Breast epithelium (tissue), 4 donors: Measurements from ENCODE around the gene GABRE. TPM values are rescaled to one million over a fixed set of nuclear protein-coding genes. Genes with fewer than 3 reads are reported as not detected.

ENCODE experiments used
- DNase-seq, 2 donors: peaks; one replicate each; pipeline ENCODE4 v3.0.0-alpha.2; 2019; ENCODE audit warnings: low spot score in 2 of 2
- H3K27ac ChIP-seq, 2 donors: fragments of 200-600 bp; sonication (generic) in 1 of 2; one replicate each; pipeline ENCODE4 v1.5.1; 2016 to 2019; ENCODE audit warnings: mild to moderate bottlenecking in 1 of 2
- H3K27me3 ChIP-seq, 2 donors: fragments of 200-600 bp; sonication (generic) in 1 of 2; one replicate each; pipeline versions ENCODE4 v1.5.1 to v1.6.0; 2017 to 2019; ENCODE audit warnings: control low read depth in 1 of 2, mild to moderate bottlenecking in 1 of 2
- H3K36me3 ChIP-seq: fragments of 200-600 bp; one replicate; pipeline ENCODE4 v1.5.1; 2019
- H3K4me1 ChIP-seq, 2 donors: fragments of 200-600 bp; sonication (generic); one replicate each; pipeline ENCODE4 v1.5.1; 2016 to 2019; ENCODE audit warnings: control low read depth in 1 of 2
- H3K4me3 ChIP-seq, 3 donors: fragments of 200-600 bp; sonication (generic); 1 replicate in 2 of 3; 2 replicates in 1 of 3; pipeline ENCODE4 v1.5.1; 2016 to 2019; ENCODE audit warnings: mild to moderate bottlenecking in 3 of 3, moderate library complexity in 2 of 3
- H3K9me3 ChIP-seq, 2 donors: fragments of 200-600 bp; sonication (generic) in 1 of 2; one replicate each; pipeline ENCODE4 v1.5.1; 2016 to 2019; ENCODE audit warnings: control low read depth in 1 of 2
- POLR2A ChIP-seq: fragments of 450-650 bp; IDR thresholded peaks from one replicate; pipeline ENCODE4 v1.6.1; 2016; ENCODE audit warnings: antibody characterized with exemption, mild to moderate bottlenecking, moderate library complexity
- POLR2AphosphoS5 ChIP-seq, 3 donors: sonication (generic); formaldehyde crosslinking; IDR thresholded peaks; one replicate each; pipeline ENCODE4 v1.6.1; 2017; ENCODE audit warnings: antibody characterized with exemption in 3 of 3
- intact Hi-C: fragments of 100-400 bp; cut with DNase I; formaldehyde crosslinking; loops from one replicate; pipeline ENCODE4 v1.15.1; 2023; ENCODE audit warnings: low total_unique reads
- total RNA-seq, 3 donors: library from RNA; depleted of rRNA; stranded (reverse); fragments of >200 nt; gene quantifications; one replicate each; pipeline ENCODE4 v1.1.0, GENCODE V29; 2016
- TF ChIP-seq, protein P1 (sequence below), 3 donors: fragments of 450-650 bp; IDR thresholded peaks; one replicate each; pipeline ENCODE4 v1.5.1; 2016 to 2017; ENCODE audit warnings: antibody characterized with exemption in 3 of 3, mild to moderate bottlenecking in 3 of 3, moderate library complexity in 3 of 3

GABRE gene
- total RNA-seq, 3 donors from 2014 or later, result 42.0 to 120 (median 85.5) TPM

DNA sequence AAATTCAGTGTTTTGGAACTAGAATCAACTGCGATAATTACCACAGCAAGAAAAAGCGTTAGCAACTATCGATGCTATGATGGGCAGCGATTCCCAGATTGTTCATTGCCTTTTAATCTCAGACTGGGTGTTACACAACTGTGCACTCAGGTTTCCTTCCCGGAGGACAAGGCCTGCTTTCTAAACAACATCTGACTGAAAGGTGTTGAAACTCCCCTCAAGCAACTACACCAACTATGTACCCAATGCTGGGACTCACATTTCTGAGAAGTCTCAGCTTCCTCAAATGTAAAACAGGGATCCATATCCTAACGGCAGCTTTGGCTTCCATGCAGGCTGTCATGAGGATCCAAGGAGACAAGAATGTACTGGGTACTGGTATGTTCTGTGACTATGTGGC lies 8.2 kb downstream of the GABRE start:
- Histone ChIP-seq H3K4me1 (no peaks in the 10 kb centered on the region), H3K27ac (no peak overlapping the region), H3K27me3 (peaks cover 0 to 14% of the 10 kb centered on the region in 2 donors), H3K36me3 (no peaks in the 10 kb centered on the region), H3K4me3 (no peak overlapping the region), H3K9me3 (no peaks in the 10 kb centered on the region)
- DNase-seq, result no peak
- TF ChIP-seq, protein P1, sequence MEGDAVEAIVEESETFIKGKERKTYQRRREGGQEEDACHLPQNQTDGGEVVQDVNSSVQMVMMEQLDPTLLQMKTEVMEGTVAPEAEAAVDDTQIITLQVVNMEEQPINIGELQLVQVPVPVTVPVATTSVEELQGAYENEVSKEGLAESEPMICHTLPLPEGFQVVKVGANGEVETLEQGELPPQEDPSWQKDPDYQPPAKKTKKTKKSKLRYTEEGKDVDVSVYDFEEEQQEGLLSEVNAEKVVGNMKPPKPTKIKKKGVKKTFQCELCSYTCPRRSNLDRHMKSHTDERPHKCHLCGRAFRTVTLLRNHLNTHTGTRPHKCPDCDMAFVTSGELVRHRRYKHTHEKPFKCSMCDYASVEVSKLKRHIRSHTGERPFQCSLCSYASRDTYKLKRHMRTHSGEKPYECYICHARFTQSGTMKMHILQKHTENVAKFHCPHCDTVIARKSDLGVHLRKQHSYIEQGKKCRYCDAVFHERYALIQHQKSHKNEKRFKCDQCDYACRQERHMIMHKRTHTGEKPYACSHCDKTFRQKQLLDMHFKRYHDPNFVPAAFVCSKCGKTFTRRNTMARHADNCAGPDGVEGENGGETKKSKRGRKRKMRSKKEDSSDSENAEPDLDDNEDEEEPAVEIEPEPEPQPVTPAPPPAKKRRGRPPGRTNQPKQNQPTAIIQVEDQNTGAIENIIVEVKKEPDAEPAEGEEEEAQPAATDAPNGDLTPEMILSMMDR (IDR thresholded peaks at IDR 0.05), result no peak
- TF ChIP-seq POLR2AphosphoS5 (IDR thresholded peaks at IDR 0.05) (no peak), POLR2A (no peak)
- intact Hi-C loops, result no loop called here

DNA sequence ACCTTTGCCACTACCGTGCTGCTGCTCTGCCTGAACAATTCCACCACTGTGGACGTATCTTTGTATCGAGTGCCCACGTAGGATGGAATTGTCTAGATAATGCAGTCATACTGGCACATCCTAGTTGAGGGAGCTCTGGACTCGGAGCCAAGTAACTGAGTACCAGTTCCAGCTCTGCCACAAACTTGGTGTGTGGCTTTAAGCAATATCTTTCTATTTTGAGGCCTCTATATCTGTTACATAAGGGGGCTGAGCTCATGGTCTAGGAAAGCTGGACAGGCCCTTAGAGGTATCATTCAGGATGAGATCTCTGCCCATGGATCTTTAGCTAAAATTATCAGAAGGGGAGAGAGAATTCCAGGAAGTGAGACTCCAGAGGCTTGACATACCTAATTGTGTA lies 12.4 kb downstream of the GABRE start:
- TF ChIP-seq POLR2AphosphoS5 (IDR thresholded peaks at IDR 0.05) (no peak), POLR2A (no peak)
- TF ChIP-seq, protein P1 (IDR thresholded peaks at IDR 0.05), result no peak
- H3K27ac ChIP-seq, result no peak overlapping the region
- no peaks in the 10 kb centered on the region for H3K4me1 ChIP-seq
- H3K27me3 ChIP-seq, result peaks cover 0 to 8% of the 10 kb centered on the region in 2 donors
- H3K9me3 ChIP-seq, result no peaks in the 10 kb centered on the region
- intact Hi-C loops, result no loop called here
- H3K36me3 ChIP-seq, result no peaks in the 10 kb centered on the region
- DNase-seq, result no peak
- no peak overlapping the region for H3K4me3 ChIP-seq

DNA sequence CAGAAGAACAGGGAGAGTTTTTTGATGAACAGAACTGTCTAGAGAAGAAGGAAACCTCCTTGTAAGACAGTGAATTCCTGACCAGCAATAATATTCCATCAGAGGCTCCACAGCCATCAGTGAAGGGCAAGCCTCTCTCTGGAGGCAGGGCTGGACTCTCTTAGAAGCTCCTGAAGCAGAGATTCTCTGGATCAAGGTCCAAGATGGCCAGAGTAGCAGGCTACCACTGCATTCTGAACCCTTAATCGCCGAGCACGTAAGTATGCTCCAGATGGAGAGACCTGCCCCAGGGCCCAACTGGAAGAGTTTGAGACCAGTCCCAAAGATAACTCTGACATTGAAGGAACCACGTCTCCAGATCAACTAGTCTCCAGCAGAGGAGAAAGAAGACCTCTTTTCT lies 16.4 kb downstream of the GABRE start:
- peaks cover 0 to 7% of the 10 kb centered on the region in 2 donors for H3K27me3 ChIP-seq
- no peak overlapping the region for H3K4me3 ChIP-seq
- intact Hi-C loops, result no loop called here
- H3K9me3 ChIP-seq, result no peaks in the 10 kb centered on the region
- H3K36me3 ChIP-seq, result no peaks in the 10 kb centered on the region
- TF ChIP-seq, protein P1 (IDR thresholded peaks at IDR 0.05), result no peak
- TF ChIP-seq POLR2AphosphoS5 (IDR thresholded peaks at IDR 0.05) (no peak), POLR2A (no peak)
- H3K27ac ChIP-seq, result no peak overlapping the region
- no peak for DNase-seq
- no peaks in the 10 kb centered on the region for H3K4me1 ChIP-seq

DNA sequence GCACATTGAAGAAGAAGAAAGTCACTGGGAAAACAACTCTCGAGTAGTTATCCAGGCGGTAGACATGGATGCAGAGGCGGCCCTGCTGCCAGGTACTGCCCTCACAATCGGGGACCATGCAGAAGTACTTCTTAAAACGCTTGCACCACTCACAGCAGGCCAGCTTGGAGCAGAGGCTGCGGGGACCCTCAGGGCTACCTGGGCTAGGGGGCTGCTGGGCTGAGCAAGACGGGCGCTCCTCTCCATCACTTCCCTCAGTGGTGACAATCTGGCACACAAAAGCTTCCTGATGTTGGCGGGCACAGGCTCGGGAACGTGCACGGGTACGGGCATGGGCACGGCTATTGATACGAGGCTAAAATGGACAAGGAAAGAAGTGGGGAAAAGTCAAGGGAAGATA lies 19.7 kb downstream of the GABRE start:
- H3K36me3 ChIP-seq, result no peaks in the 10 kb centered on the region
- H3K9me3 ChIP-seq, result no peaks in the 10 kb centered on the region
- intact Hi-C loops, result no loop called here
- no peak for DNase-seq
- H3K27me3 ChIP-seq, result peaks cover 0 to 10% of the 10 kb centered on the region in 2 donors
- H3K27ac ChIP-seq, result no peak overlapping the region
- H3K4me3 ChIP-seq, result no peak overlapping the region
- TF ChIP-seq POLR2AphosphoS5 (IDR thresholded peaks at IDR 0.05), result no peak
- TF ChIP-seq POLR2A, result no peak
- TF ChIP-seq, protein P1 (IDR thresholded peaks at IDR 0.05), result no peak
- H3K4me1 ChIP-seq, result no peaks in the 10 kb centered on the region

DNA sequence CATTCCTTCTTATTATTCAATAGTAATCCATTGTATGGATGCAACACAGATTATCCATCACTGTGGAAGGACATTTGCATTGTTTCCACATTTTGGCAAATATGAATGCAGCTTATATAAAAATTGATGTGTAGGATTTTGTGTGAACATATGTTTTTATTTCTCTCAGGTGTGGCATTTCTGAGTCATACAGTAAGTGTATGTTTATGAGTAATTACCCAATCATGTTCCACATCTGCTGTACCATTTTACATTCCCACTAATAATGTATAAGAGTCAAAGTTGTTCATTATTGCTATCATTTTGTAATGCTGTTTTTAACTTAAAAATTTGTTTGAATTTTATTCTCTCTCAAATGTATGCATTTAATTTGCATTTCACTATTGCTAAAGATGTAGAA lies 36.3 kb downstream of the GABRE start:
- peaks cover 4% of the 10 kb centered on the region for H3K36me3 ChIP-seq
- H3K9me3 ChIP-seq, result no peaks in the 10 kb centered on the region
- no peaks in the 10 kb centered on the region for H3K4me1 ChIP-seq
- intact Hi-C loops, result no loop called here
- H3K4me3 ChIP-seq, result no peak overlapping the region
- no peak overlapping the region for H3K27ac ChIP-seq
- no peak for TF ChIP-seq POLR2AphosphoS5 (IDR thresholded peaks at IDR 0.05)
- TF ChIP-seq POLR2A, result no peak
- TF ChIP-seq, protein P1 (IDR thresholded peaks at IDR 0.05), result no peak
- peaks cover 0 to 20% of the 10 kb centered on the region in 2 donors for H3K27me3 ChIP-seq
- no peak for DNase-seq
